IMR-90 (cell line): ENCODE results near the gene RTL5. TPM values are rescaled to one million over a fixed set of nuclear protein-coding genes. Genes with fewer than 3 reads are reported as not detected.
"Not testable (repeated sequence)": the region's sequence is repeated elsewhere in the genome, so short reads cannot be mapped to it uniquely, and the experiment has no call there.

ENCODE experiments used
- ATAC-seq: fragments of 200-7000 bp; cut with Tn5 transposase; 2 replicates; pipeline ENCODE4 v1.9.1; 2020; ENCODE audit warnings: low read depth, mild to moderate bottlenecking, moderate library complexity
- BruUV-seq: library from RNA; stranded (reverse); fragments of 400-500 nt; replicated peaks from 2 replicates; lab custom pipeline; 2021; lab: Mats Ljungman, UMichigan
- CTCF ChIA-PET: fragments of 300-600 bp; formaldehyde crosslinking; extraction: SDS; loops from one replicate; lab custom pipeline; 2021; ENCODE audit warnings: antibody characterized with exemption; lab: Yijun Ruan, JAX
- POLR2A ChIA-PET: fragments of 300-600 bp; sonication (Branson Sonifier 250); formaldehyde crosslinking; loops from one replicate; lab custom pipeline; 2022; ENCODE audit warnings: antibody characterized with exemption; ENCODE audit not compliant: unreplicated experiment; lab: Charles Lee
- DNase-seq: peaks from one replicate; pipeline ENCODE4 v3.0.0; 2013
- H2AFZ ChIP-seq: replicated peaks from 2 replicates; pipeline ENCODE3; 2013; ENCODE audit warnings: low read length, mild to moderate bottlenecking; ENCODE audit not compliant: poor library complexity
- H2AK5ac ChIP-seq: 2 replicates; pipeline ENCODE4 v1.6.1; 2013; ENCODE audit warnings: low read depth, low read length, inconsistent platforms
- H2AK9ac ChIP-seq: replicated peaks from 2 replicates; pipeline ENCODE3; 2013; ENCODE audit warnings: mild to moderate bottlenecking, low read depth, low read length, moderate library complexity; ENCODE audit not compliant: poor library complexity
- H2BK120ac ChIP-seq: 2 replicates; pipeline ENCODE4 v1.6.1; 2013; ENCODE audit warnings: low read depth, low read length, inconsistent platforms
- H2BK15ac ChIP-seq: 3 replicates; pipeline ENCODE4 v1.6.1; 2013; ENCODE audit warnings: low read depth, low read length, inconsistent platforms
- H2BK20ac ChIP-seq: 2 replicates; pipeline ENCODE4 v1.6.1; 2013; ENCODE audit warnings: low read depth, mild to moderate bottlenecking, inconsistent platforms, low read length, moderate library complexity
- H2BK5ac ChIP-seq: 2 replicates; pipeline ENCODE4 v1.6.1; 2013; ENCODE audit warnings: mild to moderate bottlenecking, low read depth, low read length, inconsistent platforms; ENCODE audit not compliant: poor library complexity, severe bottlenecking
- H3K14ac ChIP-seq: replicated peaks from 2 replicates; pipeline ENCODE4 v1.6.1; 2013; ENCODE audit warnings: low read depth, low read length, inconsistent platforms
- H3K18ac ChIP-seq: 2 replicates; pipeline ENCODE4 v1.6.1; 2013; ENCODE audit warnings: low read depth, low read length, control low read depth
- H3K23ac ChIP-seq: 2 replicates; pipeline ENCODE4 v1.6.1; 2013; ENCODE audit warnings: low read depth, low read length, inconsistent platforms
- H3K27ac ChIP-seq: 2 replicates; pipeline ENCODE4 v1.5.1; 2013; ENCODE audit warnings: mild to moderate bottlenecking, control low read depth, low read length; ENCODE audit not compliant: insufficient read depth
- H3K27me3 ChIP-seq: 2 replicates; pipeline ENCODE4 v1.6.1; 2013; ENCODE audit warnings: low read length; ENCODE audit not compliant: control insufficient read depth, insufficient read depth
- H3K36me3 ChIP-seq: 2 replicates; pipeline ENCODE4 v1.6.1; 2013; ENCODE audit warnings: low read length, mixed read lengths; ENCODE audit not compliant: control insufficient read depth, insufficient read depth
- H3K4ac ChIP-seq: 2 replicates; pipeline ENCODE4 v1.6.1; 2013; ENCODE audit warnings: low read depth, low read length, inconsistent platforms
- H3K4me1 ChIP-seq: 2 replicates; pipeline ENCODE4 v1.6.1; 2013; ENCODE audit warnings: low read length, mixed read lengths; ENCODE audit not compliant: control insufficient read depth, insufficient read depth
- H3K4me2 ChIP-seq: 2 replicates; pipeline ENCODE4 v1.6.1; 2013; ENCODE audit warnings: low read depth, mild to moderate bottlenecking, control low read depth, low read length, moderate library complexity
- H3K4me3 ChIP-seq: 2 replicates; pipeline ENCODE4 v1.5.1; 2013; ENCODE audit warnings: low read depth, mild to moderate bottlenecking, control low read depth, low read length, moderate library complexity; ENCODE audit not compliant: insufficient read depth
- H3K56ac ChIP-seq: 2 replicates; pipeline ENCODE4 v1.6.1; 2013; ENCODE audit warnings: low read length, inconsistent platforms; ENCODE audit not compliant: insufficient read depth; ENCODE audit errors: extremely low read depth
- H3K79me1 ChIP-seq, 2 experiments: 2 replicates each; pipeline ENCODE4 v1.6.1; 2013; ENCODE audit warnings: low read length in 2 of 2, inconsistent platforms in 1 of 2, low read depth in 1 of 2
- H3K9ac ChIP-seq: 2 replicates; pipeline ENCODE4 v1.6.1; 2013; ENCODE audit warnings: low read depth, low read length, control low read depth
- H3K9me1 ChIP-seq: 2 replicates; pipeline ENCODE4 v1.6.1; 2013; ENCODE audit warnings: low read length, inconsistent platforms; ENCODE audit not compliant: insufficient read depth
- H3K9me3 ChIP-seq: 2 replicates; pipeline ENCODE4 v1.6.1; 2013; ENCODE audit warnings: low read length; ENCODE audit not compliant: control insufficient read depth, insufficient read depth
- H4K20me1 ChIP-seq: 2 replicates; pipeline ENCODE4 v1.6.1; 2013; ENCODE audit warnings: low read length, inconsistent platforms; ENCODE audit not compliant: insufficient read depth
- H4K5ac ChIP-seq: 2 replicates; pipeline ENCODE4 v1.6.1; 2013; ENCODE audit warnings: mild to moderate bottlenecking, low read depth, low read length, control low read depth
- H4K8ac ChIP-seq, 2 experiments: 2 replicates each; pipeline ENCODE4 v1.6.1; 2013; ENCODE audit warnings: low read depth in 2 of 2, low read length in 2 of 2, control low read depth in 1 of 2, inconsistent platforms in 1 of 2
- H4K91ac ChIP-seq: 2 replicates; pipeline ENCODE4 v1.6.1; 2013; ENCODE audit warnings: low read depth, low read length, inconsistent platforms; ENCODE audit not compliant: insufficient read depth
- WGBS, 2 experiments: methylation state at CpG; one replicate each; pipeline versions ENCODE4 v1.1.5 to v1.1.7; 2013; ENCODE audit warnings: missing lambda C conversion rate in 2 of 2; ENCODE audit not compliant: insufficient read length in 1 of 2; ENCODE audit errors: extremely low coverage in 2 of 2; 5-methylcytosine and 5-hydroxymethylcytosine counted together
- dilution Hi-C: fragments of 300-500 bp; cut with HindIII; formaldehyde crosslinking; loops from one replicate; pipeline ENCODE4 v1.14.3; 2018; ENCODE audit warnings: low sequenced_read_pairs; ENCODE audit not compliant: unreplicated experiment
- in situ Hi-C: fragments of 300-500 bp; cut with MboI; formaldehyde crosslinking; loops from 3 replicates; pipeline ENCODE4 v1.14.3; 2019; ENCODE audit warnings: low sequenced_read_pairs, inconsistent platforms, mixed read lengths
- intact Hi-C: fragments of 100-400 bp; cut with micrococcal nuclease; formaldehyde crosslinking; loops from 2 replicates; pipeline ENCODE4 v1.10.0; 2022
- polyA plus RNA-seq, 3 experiments: library from polyadenylated mRNA; depleted of rRNA; stranded (reverse); fragments of >200 nt; gene quantifications; 2 replicates each; pipeline ENCODE4 v1.2.3, GENCODE V29; 2012; ENCODE audit warnings: low replicate concordance in 1 of 3
- total RNA-seq: library from RNA; depleted of rRNA; stranded (reverse); fragments of >200 nt; gene quantifications from 2 replicates; pipeline ENCODE4 v1.2.3, GENCODE V29; 2012

The RTL5 gene
- total and polyA plus RNA-seq, 2 of the 4 experiments (the other 2 are of a cell fraction), result 0.90 to 2.5 TPM

GRCh38 chrX:72176289-72176688 is 44.6 kb upstream of the RTL5 start:
- H3K23ac ChIP-seq, H3K9ac ChIP-seq, H2BK5ac ChIP-seq, CTCF ChIA-PET, DNase-seq, H3K79me1 ChIP-seq, BruUV-seq, H3K36me3 ChIP-seq, H3K4me1 ChIP-seq, H3K18ac ChIP-seq, H3K56ac ChIP-seq, ATAC-seq, H2BK15ac ChIP-seq, intact Hi-C loops, H4K91ac ChIP-seq, H3K4me3 ChIP-seq, H4K20me1 ChIP-seq, in situ Hi-C loops, H2AK5ac ChIP-seq, H3K14ac ChIP-seq, H2AFZ ChIP-seq, H3K9me3 ChIP-seq, H3K4ac ChIP-seq, H3K27ac ChIP-seq, H2AK9ac ChIP-seq, H3K4me2 ChIP-seq, POLR2A ChIA-PET, H2BK20ac ChIP-seq, H4K8ac ChIP-seq, H2BK120ac ChIP-seq, H3K9me1 ChIP-seq, dilution Hi-C loops, H4K5ac ChIP-seq: not testable (repeated sequence)
- peaks cover 13% of the 10 kb centered on the region for H3K27me3 ChIP-seq
- no CpG with 5 or more reads among the region's 5 CpGs for WGBS, 2 experiments
